Memory B cell (primary cell): ENCODE measurements around the gene ACKR3.

Experiments used
- ATAC-seq: fragments of 150-1000 bp; cut with Tn5 transposase; 2 replicates; pipeline ENCODE4 v1.10.0; 2021; ENCODE audit warnings: low read depth, mild to moderate bottlenecking, moderate library complexity
- DNase-seq, 2 donors: peaks; one replicate each; pipeline ENCODE4 v3.0.0; 2022; ENCODE audit warnings: low spot score in 2 of 2
- H3K27ac Mint-ChIP-seq: one replicate; pipeline ENCODE4 v1.8.0; 2022; ENCODE audit warnings: mild to moderate bottlenecking, moderate library complexity, mixed read lengths
- H3K27me3 Mint-ChIP-seq: one replicate; pipeline ENCODE4 v1.8.0; 2022; ENCODE audit warnings: mixed read lengths
- H3K36me3 Mint-ChIP-seq: one replicate; pipeline ENCODE4 v1.8.0; 2022; ENCODE audit warnings: mild to moderate bottlenecking, mixed read lengths
- H3K4me1 Mint-ChIP-seq: one replicate; pipeline ENCODE4 v1.8.0; 2022; ENCODE audit warnings: mixed read lengths
- H3K4me3 Mint-ChIP-seq: one replicate; pipeline ENCODE4 v1.8.0; 2022; ENCODE audit warnings: mild to moderate bottlenecking, moderate library complexity, mixed read lengths
- H3K9me3 Mint-ChIP-seq: one replicate; pipeline ENCODE4 v1.8.0; 2022; ENCODE audit warnings: mixed read lengths

The ACKR3 gene

GRCh38 chr2:236569573-236569973 lies at the start of gene ACKR3:
ACKR3 (plus strand) TSS chr2:236569825; CDS start chr2:236580466, 10,641 bp downstream.
- peaks cover 32% of the 10 kb centered on the region for H3K4me1 Mint-ChIP-seq
- H3K9me3 Mint-ChIP-seq: no peaks in the 10 kb centered on the region
- DNase-seq (peak; percentile 50 to 79), ATAC-seq (peak; percentile 89)
- H3K27ac Mint-ChIP-seq: peak within 1 kb of the TSS; percentile 90
- H3K36me3 Mint-ChIP-seq: peaks cover 2% of the 10 kb centered on the region
- peak within 1 kb of the TSS; percentile 92 for H3K4me3 Mint-ChIP-seq
- peaks cover 6% of the 10 kb centered on the region for H3K27me3 Mint-ChIP-seq

- ATAC-seq (no peak), DNase-seq (no peak)
- Mint-ChIP-seq H3K27ac (peak overlapping the region; percentile 15), H3K4me1 (peaks cover 10% of the 10 kb centered on the region), H3K36me3 (no peaks in the 10 kb centered on the region), H3K4me3 (no peak overlapping the region), H3K9me3 (no peaks in the 10 kb centered on the region), H3K27me3 (peaks cover 3% of the 10 kb centered on the region)
Observed at GRCh38 chr2:236521556-236521955, 48.1 kb upstream of the ACKR3 start.

- H3K9me3 Mint-ChIP-seq: no peaks in the 10 kb centered on the region
- ATAC-seq: no peak
- no peak for DNase-seq
- H3K4me3 Mint-ChIP-seq: no peak overlapping the region
- peaks cover 3% of the 10 kb centered on the region for H3K27me3 Mint-ChIP-seq
- H3K4me1 Mint-ChIP-seq: peaks cover 4% of the 10 kb centered on the region
- H3K36me3 Mint-ChIP-seq: no peaks in the 10 kb centered on the region
- no peak overlapping the region for H3K27ac Mint-ChIP-seq
Observed at GRCh38 chr2:236523249-236523648, 46.4 kb upstream of the ACKR3 start.

- H3K27ac Mint-ChIP-seq: no peak overlapping the region
- DNase-seq (no peak), ATAC-seq (no peak)
- H3K36me3 Mint-ChIP-seq: no peaks in the 10 kb centered on the region
- no peaks in the 10 kb centered on the region for H3K9me3 Mint-ChIP-seq
- H3K4me1 Mint-ChIP-seq: peaks cover 4% of the 10 kb centered on the region
- H3K27me3 Mint-ChIP-seq: peaks cover 3% of the 10 kb centered on the region
- H3K4me3 Mint-ChIP-seq: no peak overlapping the region
Observed at GRCh38 chr2:236525411-236525997, 44.1 kb upstream of the ACKR3 start.

- no peak for DNase-seq
- Mint-ChIP-seq H3K4me3 (no peak overlapping the region), H3K4me1 (peaks cover under 1% of the 10 kb centered on the region), H3K36me3 (no peaks in the 10 kb centered on the region), H3K27me3 (peaks cover under 1% of the 10 kb centered on the region), H3K27ac (no peak overlapping the region), H3K9me3 (no peaks in the 10 kb centered on the region)
- ATAC-seq: no peak
Observed at GRCh38 chr2:236526455-236527158, 43.0 kb upstream of the ACKR3 start.

- no peak overlapping the region for H3K27ac Mint-ChIP-seq
- H3K4me3 Mint-ChIP-seq: no peak overlapping the region
- no peaks in the 10 kb centered on the region for H3K4me1 Mint-ChIP-seq
- H3K9me3 Mint-ChIP-seq: no peaks in the 10 kb centered on the region
- no peaks in the 10 kb centered on the region for H3K27me3 Mint-ChIP-seq
- no peaks in the 10 kb centered on the region for H3K36me3 Mint-ChIP-seq
- ATAC-seq (no peak), DNase-seq (no peak)
Observed at GRCh38 chr2:236527159-236527630, 42.4 kb upstream of the ACKR3 start.

GRCh38 chr2:236529606-236530005 lies 40.0 kb upstream of the ACKR3 start:
- Mint-ChIP-seq H3K27ac (peak overlapping the region; percentile 17), H3K36me3 (no peaks in the 10 kb centered on the region), H3K9me3 (no peaks in the 10 kb centered on the region), H3K4me1 (no peaks in the 10 kb centered on the region), H3K27me3 (no peaks in the 10 kb centered on the region), H3K4me3 (no peak overlapping the region)
- no peak for ATAC-seq
- DNase-seq: no peak

- Mint-ChIP-seq H3K27ac (no peak overlapping the region), H3K27me3 (no peaks in the 10 kb centered on the region), H3K4me3 (no peak overlapping the region), H3K9me3 (no peaks in the 10 kb centered on the region), H3K36me3 (no peaks in the 10 kb centered on the region), H3K4me1 (peaks cover 4% of the 10 kb centered on the region)
- no peak for ATAC-seq
- DNase-seq: no peak
Observed at GRCh38 chr2:236530512-236530911, 39.1 kb upstream of the ACKR3 start.

- Mint-ChIP-seq H3K4me1 (peaks cover 9% of the 10 kb centered on the region), H3K27me3 (no peaks in the 10 kb centered on the region), H3K27ac (no peak overlapping the region), H3K36me3 (no peaks in the 10 kb centered on the region), H3K4me3 (no peak overlapping the region), H3K9me3 (no peaks in the 10 kb centered on the region)
- ATAC-seq: no peak
- no peak for DNase-seq
Observed at GRCh38 chr2:236531195-236531594, 38.4 kb upstream of the ACKR3 start.

- Mint-ChIP-seq H3K9me3 (no peaks in the 10 kb centered on the region), H3K36me3 (no peaks in the 10 kb centered on the region), H3K4me1 (peaks cover 17% of the 10 kb centered on the region), H3K27ac (no peak overlapping the region), H3K4me3 (no peak overlapping the region), H3K27me3 (no peaks in the 10 kb centered on the region)
- DNase-seq (no peak), ATAC-seq (no peak)
Observed at GRCh38 chr2:236531996-236532395, 37.6 kb upstream of the ACKR3 start.

- DNase-seq: no peak
- Mint-ChIP-seq H3K9me3 (no peaks in the 10 kb centered on the region), H3K27ac (no peak overlapping the region)
Observed at GRCh38 chr2:236533343-236533742, 36.3 kb upstream of the ACKR3 start.

GRCh38 chr2:236535024-236535423 lies 34.6 kb upstream of the ACKR3 start:
- peaks cover 36% of the 10 kb centered on the region for H3K4me1 Mint-ChIP-seq
- H3K36me3 Mint-ChIP-seq: peaks cover 3% of the 10 kb centered on the region
- H3K27ac Mint-ChIP-seq: no peak overlapping the region
- no peak overlapping the region for H3K4me3 Mint-ChIP-seq
- no peak for DNase-seq
- no peaks in the 10 kb centered on the region for H3K9me3 Mint-ChIP-seq
- no peak for ATAC-seq
- no peaks in the 10 kb centered on the region for H3K27me3 Mint-ChIP-seq

More at GRCh38 chr2:236533343-236533742, 36.3 kb upstream of the ACKR3 start:
- Mint-ChIP-seq H3K27me3 (no peaks in the 10 kb centered on the region), H3K4me1 (peaks cover 25% of the 10 kb centered on the region), H3K4me3 (no peak overlapping the region), H3K36me3 (no peaks in the 10 kb centered on the region)
- ATAC-seq: no peak

GRCh38 chr2:236536727-236537398 lies 32.8 kb upstream of the ACKR3 start:
- peaks cover 38% of the 10 kb centered on the region for H3K4me1 Mint-ChIP-seq
- H3K36me3 Mint-ChIP-seq: peaks cover 8% of the 10 kb centered on the region
- ATAC-seq (peak; percentile 83), DNase-seq (peak; percentile 23 to 25)
- peak overlapping the region; percentile 83 for H3K4me3 Mint-ChIP-seq
- no peaks in the 10 kb centered on the region for H3K27me3 Mint-ChIP-seq
- H3K9me3 Mint-ChIP-seq: peaks cover 5% of the 10 kb centered on the region
- H3K27ac Mint-ChIP-seq: peak overlapping the region; percentile 89

GRCh38 chr2:236538242-236538641 lies 31.4 kb upstream of the ACKR3 start:
- peaks cover 11% of the 10 kb centered on the region for H3K36me3 Mint-ChIP-seq
- H3K4me3 Mint-ChIP-seq: peak overlapping the region; percentile 75
- H3K9me3 Mint-ChIP-seq: peaks cover 5% of the 10 kb centered on the region
- no peak for DNase-seq
- H3K27me3 Mint-ChIP-seq: no peaks in the 10 kb centered on the region
- H3K27ac Mint-ChIP-seq: peak overlapping the region; percentile 67
- peak; percentile 36 for ATAC-seq
- peaks cover 42% of the 10 kb centered on the region for H3K4me1 Mint-ChIP-seq
